ENCODE measurements around the gene E2F8. TPM values are rescaled to one million over a fixed set of nuclear protein-coding genes. Genes with fewer than 3 reads are reported as not detected.

E2F8 gene
- total RNA-seq, 1 donor from 2014 or later = 0.96 TPM

GRCh38 chr11:19246816-19247215 is 6.1 kb upstream of the E2F8 start:
- intact Hi-C loops (cut with DNase I) = no loop called here
- Histone ChIP-seq H3K27me3 (peaks cover 21% of the 10 kb centered on the region), H3K9me3 (no peaks in the 10 kb centered on the region)

DNA sequence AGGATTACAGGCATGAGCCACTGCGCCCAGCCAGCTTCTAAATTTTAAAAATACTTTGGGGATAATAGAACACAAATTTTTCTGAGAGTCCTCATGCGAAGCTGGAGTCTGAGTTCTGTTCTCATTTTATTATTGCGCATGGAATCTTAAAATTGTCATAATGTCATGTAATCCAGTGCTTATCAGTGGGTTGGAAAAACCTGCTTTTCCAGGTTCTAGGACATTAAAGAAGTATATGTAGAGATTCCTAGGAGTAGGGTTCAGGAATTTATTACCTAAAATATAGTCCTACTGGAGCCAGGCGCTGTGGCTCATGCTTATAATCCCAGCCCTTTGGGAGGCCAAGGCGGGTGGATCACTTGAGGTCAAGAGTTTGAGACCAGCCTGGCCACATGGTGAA is 4.6 kb upstream of the E2F8 start:
- Histone ChIP-seq H3K4me3 (no peak overlapping the region), H3K27ac (no peak overlapping the region), H3K27me3 (peaks cover 28% of the 10 kb centered on the region), H3K4me1 (peaks cover 13 to 16% of the 10 kb centered on the region in 2 donors), H3K36me3 (no peaks in the 10 kb centered on the region), H3K9me3 (no peaks in the 10 kb centered on the region)
- intact Hi-C loops (cut with DNase I) = no loop called here
- DNase-seq (ENCODE audit: low spot score in 2 of 2) = no peak
- TF ChIP-seq, protein P1, sequence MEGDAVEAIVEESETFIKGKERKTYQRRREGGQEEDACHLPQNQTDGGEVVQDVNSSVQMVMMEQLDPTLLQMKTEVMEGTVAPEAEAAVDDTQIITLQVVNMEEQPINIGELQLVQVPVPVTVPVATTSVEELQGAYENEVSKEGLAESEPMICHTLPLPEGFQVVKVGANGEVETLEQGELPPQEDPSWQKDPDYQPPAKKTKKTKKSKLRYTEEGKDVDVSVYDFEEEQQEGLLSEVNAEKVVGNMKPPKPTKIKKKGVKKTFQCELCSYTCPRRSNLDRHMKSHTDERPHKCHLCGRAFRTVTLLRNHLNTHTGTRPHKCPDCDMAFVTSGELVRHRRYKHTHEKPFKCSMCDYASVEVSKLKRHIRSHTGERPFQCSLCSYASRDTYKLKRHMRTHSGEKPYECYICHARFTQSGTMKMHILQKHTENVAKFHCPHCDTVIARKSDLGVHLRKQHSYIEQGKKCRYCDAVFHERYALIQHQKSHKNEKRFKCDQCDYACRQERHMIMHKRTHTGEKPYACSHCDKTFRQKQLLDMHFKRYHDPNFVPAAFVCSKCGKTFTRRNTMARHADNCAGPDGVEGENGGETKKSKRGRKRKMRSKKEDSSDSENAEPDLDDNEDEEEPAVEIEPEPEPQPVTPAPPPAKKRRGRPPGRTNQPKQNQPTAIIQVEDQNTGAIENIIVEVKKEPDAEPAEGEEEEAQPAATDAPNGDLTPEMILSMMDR (IDR thresholded peaks at IDR 0.05) = no peak

More at GRCh38 chr11:19246816-19247215, 6.1 kb upstream of the E2F8 start:
- Histone ChIP-seq H3K36me3 (no peaks in the 10 kb centered on the region), H3K27ac (no peak overlapping the region), H3K4me3 (no peak overlapping the region), H3K4me1 (peaks cover 5% of the 10 kb centered on the region in 2 donors)
- no peak for DNase-seq (ENCODE audit: low spot score in 2 of 2)
- TF ChIP-seq, protein P1 (IDR thresholded peaks at IDR 0.05) = no peak

DNA sequence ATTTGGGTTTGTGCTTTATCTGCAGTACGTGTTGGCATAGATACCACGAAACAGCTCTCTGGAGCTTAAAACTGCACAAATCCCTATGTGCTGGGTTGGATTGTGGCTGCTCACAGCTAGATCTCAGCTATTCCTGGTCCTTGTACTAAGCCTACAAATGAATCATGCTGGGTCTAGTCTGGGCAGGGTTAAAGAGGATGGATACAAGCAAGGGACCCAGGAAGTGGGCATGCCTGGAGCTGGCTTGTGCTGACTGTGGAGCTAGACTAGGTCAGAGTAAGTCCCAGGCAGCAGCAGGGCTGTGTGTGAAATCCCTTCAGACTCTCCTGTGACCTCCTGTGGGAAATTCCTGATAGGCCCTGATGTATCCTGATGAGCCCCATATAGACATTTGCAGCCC is 3.9 kb upstream of the E2F8 start:
- intact Hi-C loops (cut with DNase I) = no loop called here
- Histone ChIP-seq H3K4me3 (no peak overlapping the region), H3K9me3 (no peaks in the 10 kb centered on the region), H3K4me1 (peaks cover 13 to 17% of the 10 kb centered on the region in 2 donors), H3K27me3 (peaks cover 28% of the 10 kb centered on the region), H3K27ac (no peak overlapping the region), H3K36me3 (no peaks in the 10 kb centered on the region)
- DNase-seq (ENCODE audit: low spot score in 2 of 2) = no peak
- TF ChIP-seq, protein P1 (IDR thresholded peaks at IDR 0.05) = no peak

- no peaks in the 10 kb centered on the region for H3K36me3 ChIP-seq
- H3K4me3 ChIP-seq = no peak overlapping the region
- H3K27me3 ChIP-seq = peaks cover 28% of the 10 kb centered on the region
- intact Hi-C loops (cut with DNase I) = no loop called here
- TF ChIP-seq, protein P1 (IDR thresholded peaks at IDR 0.05) = no peak
- no peaks in the 10 kb centered on the region for H3K9me3 ChIP-seq
- H3K27ac ChIP-seq = no peak overlapping the region
- DNase-seq (ENCODE audit: low spot score in 2 of 2) = no peak
- peaks cover 13 to 17% of the 10 kb centered on the region in 2 donors for H3K4me1 ChIP-seq
Measured at GRCh38 chr11:19244084-19244483, 3.3 kb upstream of the E2F8 start.

GRCh38 chr11:19243613-19244012 is 2.9 kb upstream of the E2F8 start:
- DNase-seq (ENCODE audit: low spot score in 2 of 2) = no peak
- Histone ChIP-seq H3K36me3 (no peaks in the 10 kb centered on the region), H3K27ac (no peak overlapping the region), H3K4me3 (no peak overlapping the region), H3K27me3 (peaks cover 28% of the 10 kb centered on the region), H3K9me3 (no peaks in the 10 kb centered on the region), H3K4me1 (peaks cover 13 to 17% of the 10 kb centered on the region in 2 donors)
- intact Hi-C loops (cut with DNase I) = no loop called here
- TF ChIP-seq, protein P1 (IDR thresholded peaks at IDR 0.05) = no peak

DNA sequence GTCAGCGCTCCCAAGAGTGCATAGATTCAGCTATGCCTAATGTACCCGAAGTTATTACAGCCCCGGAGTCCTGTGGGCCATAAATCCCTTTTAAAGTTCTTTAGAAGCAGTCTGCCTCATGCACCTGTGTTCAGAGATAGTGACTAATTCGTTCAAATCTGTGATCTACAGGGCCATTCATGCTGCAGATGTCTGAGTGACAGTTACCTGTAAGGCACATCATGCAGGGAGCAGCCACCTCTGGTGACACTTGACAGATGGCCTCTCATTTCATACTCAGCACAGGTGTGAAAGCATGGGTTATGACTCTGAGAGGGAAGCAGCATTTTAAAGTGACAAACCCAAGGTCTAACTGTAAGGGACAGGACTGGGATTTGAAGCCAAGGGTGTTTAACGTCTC is 2.4 kb upstream of the E2F8 start:
- Histone ChIP-seq H3K27ac (no peak overlapping the region), H3K4me3 (no peak overlapping the region), H3K36me3 (no peaks in the 10 kb centered on the region), H3K27me3 (peaks cover 28% of the 10 kb centered on the region), H3K4me1 (peaks cover 13 to 17% of the 10 kb centered on the region in 2 donors), H3K9me3 (no peaks in the 10 kb centered on the region)
- intact Hi-C loops (cut with DNase I) = no loop called here
- DNase-seq (ENCODE audit: low spot score in 2 of 2) = no peak
- TF ChIP-seq, protein P1 (IDR thresholded peaks at IDR 0.05) = no peak

All from ascending aorta (tissue), 2 donors.